H9 (cell line): ENCODE data around the gene MCAT. TPM values are rescaled to one million over a fixed set of nuclear protein-coding genes. Genes with fewer than 3 reads are reported as not detected.

Experiments
- DNase-seq: peaks from one replicate; pipeline ENCODE4 v3.0.0-alpha.2; 2017
- H2AFZ ChIP-seq: one replicate; pipeline ENCODE4 v1.6.1; 2013; ENCODE audit warnings: mild to moderate bottlenecking, low read length, control low read depth, moderate library complexity
- H2AK5ac ChIP-seq: 2 replicates; pipeline ENCODE4 v1.6.1; 2013; ENCODE audit warnings: low read length, control low read depth, mixed read lengths; ENCODE audit not compliant: insufficient read length
- H2BK120ac ChIP-seq: one replicate; pipeline ENCODE4 v1.6.1; 2013; ENCODE audit warnings: low read depth, mild to moderate bottlenecking, low read length, control low read depth, inconsistent platforms; ENCODE audit not compliant: poor library complexity, severe bottlenecking
- H2BK12ac ChIP-seq: 2 replicates; pipeline ENCODE4 v1.6.1; 2013; ENCODE audit warnings: low read length, control low read depth, mixed read lengths, low read depth; ENCODE audit not compliant: insufficient read length
- H2BK15ac ChIP-seq: 2 replicates; pipeline ENCODE4 v1.6.1; 2013; ENCODE audit warnings: low read depth, low read length, control low read depth
- H2BK20ac ChIP-seq: one replicate; pipeline ENCODE4 v1.6.1; 2013; ENCODE audit warnings: low read depth, mild to moderate bottlenecking, low read length, control low read depth, inconsistent platforms; ENCODE audit not compliant: poor library complexity, severe bottlenecking
- H2BK5ac ChIP-seq: 2 replicates; pipeline ENCODE4 v1.6.1; 2013; ENCODE audit warnings: low read length, control low read depth, mixed read lengths; ENCODE audit not compliant: insufficient read length
- H3K14ac ChIP-seq: 2 replicates; pipeline ENCODE4 v1.6.1; 2013; ENCODE audit warnings: low read length, control low read depth; ENCODE audit not compliant: insufficient read depth
- H3K18ac ChIP-seq: 2 replicates; pipeline ENCODE4 v1.6.1; 2013; ENCODE audit warnings: low read depth, mild to moderate bottlenecking, mixed read lengths, low read length, control low read depth; ENCODE audit not compliant: insufficient read length
- H3K23ac ChIP-seq: 2 replicates; pipeline ENCODE4 v1.6.1; 2013; ENCODE audit warnings: low read length, control low read depth, mixed read lengths, low read depth; ENCODE audit not compliant: insufficient read length
- H3K23me2 ChIP-seq: 2 replicates; pipeline ENCODE4 v1.6.1; 2013; ENCODE audit warnings: low read depth, mild to moderate bottlenecking, mixed read lengths, low read length, control low read depth; ENCODE audit not compliant: insufficient read length, poor library complexity, severe bottlenecking
- H3K27ac ChIP-seq: 2 replicates; pipeline ENCODE4 v1.5.1; 2013; ENCODE audit warnings: low read length, control low read depth, mixed read lengths, low read depth; ENCODE audit not compliant: insufficient read length
- H3K27me3 ChIP-seq: 2 replicates; pipeline ENCODE4 v1.6.1; 2013; ENCODE audit warnings: low read length, control low read depth, inconsistent platforms; ENCODE audit not compliant: insufficient read depth
- H3K4ac ChIP-seq: 2 replicates; pipeline ENCODE4 v1.6.1; 2013; ENCODE audit warnings: low read depth, mild to moderate bottlenecking, control low read depth, inconsistent platforms, low read length, moderate library complexity
- H3K4me1 ChIP-seq: 2 replicates; pipeline ENCODE4 v1.6.1; 2013; ENCODE audit warnings: low read length, control low read depth, inconsistent platforms; ENCODE audit not compliant: insufficient read depth
- H3K4me2 ChIP-seq: 2 replicates; pipeline ENCODE4 v1.6.1; 2013; ENCODE audit warnings: low read length, control low read depth, mixed read lengths; ENCODE audit not compliant: insufficient read length, insufficient read depth
- H3K56ac ChIP-seq: 2 replicates; pipeline ENCODE4 v1.6.1; 2013; ENCODE audit warnings: low read depth, mild to moderate bottlenecking, mixed read lengths, low read length, control low read depth; ENCODE audit not compliant: insufficient read length
- H3K79me1 ChIP-seq: 2 replicates; pipeline ENCODE4 v1.6.1; 2013; ENCODE audit warnings: low read depth, mild to moderate bottlenecking, moderate library complexity, low read length, control low read depth, inconsistent platforms; ENCODE audit not compliant: insufficient read depth, poor library complexity, severe bottlenecking
- H3K79me2 ChIP-seq: 2 replicates; pipeline ENCODE4 v1.6.1; 2013; ENCODE audit warnings: low read length, control low read depth, inconsistent platforms; ENCODE audit not compliant: insufficient read depth
- H3K9ac ChIP-seq: 2 replicates; pipeline ENCODE4 v1.6.1; 2013; ENCODE audit warnings: low read length, control low read depth, mixed read lengths; ENCODE audit not compliant: insufficient read length; ENCODE audit errors: extremely low read depth
- H3K9me3 ChIP-seq: one replicate; pipeline ENCODE4 v1.6.1; 2013; ENCODE audit warnings: low read depth, low read length, inconsistent platforms; ENCODE audit not compliant: control insufficient read depth
- H3T11ph ChIP-seq: one replicate; pipeline ENCODE4 v1.6.1; 2013; ENCODE audit warnings: mild to moderate bottlenecking, low read length, control low read depth, inconsistent platforms
- H4K20me1 ChIP-seq: one replicate; pipeline ENCODE4 v1.6.1; 2013; ENCODE audit not compliant: control insufficient read depth, insufficient read length, insufficient read depth
- H4K5ac ChIP-seq: 2 replicates; pipeline ENCODE4 v1.6.1; 2013; ENCODE audit warnings: low read depth, mild to moderate bottlenecking, mixed read lengths, low read length, control low read depth; ENCODE audit not compliant: insufficient read length
- H4K8ac ChIP-seq: replicated peaks from 2 replicates; pipeline ENCODE4 v1.6.1; 2013; ENCODE audit warnings: low read length, control low read depth, mixed read lengths, low read depth; ENCODE audit not compliant: insufficient read length
- H4K91ac ChIP-seq: 2 replicates; pipeline ENCODE4 v1.6.1; 2013; ENCODE audit warnings: low read depth, mild to moderate bottlenecking, moderate library complexity, mixed read lengths, low read length, control low read depth; ENCODE audit not compliant: insufficient read length
- H3K27ac Mint-ChIP-seq, 3 experiments: 2 replicates in 2 of 3; 3 replicates in 1 of 3; pipeline ENCODE4 v1.8.0; 2020 to 2021; ENCODE audit warnings: mixed read lengths in 3 of 3, mild to moderate bottlenecking in 1 of 3, moderate library complexity in 1 of 3
- H3K27me3 Mint-ChIP-seq: 2 replicates; pipeline ENCODE4 v1.8.0; 2021; ENCODE audit warnings: low read depth, mild to moderate bottlenecking, moderate library complexity, mixed read lengths
- H3K36me3 Mint-ChIP-seq, 3 experiments: 2 replicates in 2 of 3; 3 replicates in 1 of 3; pipeline ENCODE4 v1.8.0; 2020 to 2021; ENCODE audit warnings: low read depth in 3 of 3, mixed read lengths in 3 of 3; ENCODE audit not compliant: insufficient read depth in 1 of 3
- H3K4me1 Mint-ChIP-seq, 2 experiments: 2 replicates each; pipeline ENCODE4 v1.8.0; 2020; ENCODE audit warnings: mixed read lengths in 2 of 2
- H3K4me3 Mint-ChIP-seq, 2 experiments: 2 replicates in 1 of 2; 3 replicates in 1 of 2; pipeline ENCODE4 v1.8.0; 2020 to 2021; ENCODE audit warnings: mild to moderate bottlenecking in 2 of 2, mixed read lengths in 2 of 2, moderate library complexity in 1 of 2
- H3K9me3 Mint-ChIP-seq, 2 experiments: 2 replicates in 1 of 2; 3 replicates in 1 of 2; pipeline ENCODE4 v1.8.0; 2020; ENCODE audit warnings: mild to moderate bottlenecking in 2 of 2, mixed read lengths in 2 of 2, moderate library complexity in 1 of 2
- CTCF ChIP-seq: fragments of 200-600 bp; sonication (generic); conservative IDR thresholded peaks from 3 replicates; pipeline ENCODE4 v1.8.0; 2021; ENCODE audit warnings: antibody characterized with exemption, mild to moderate bottlenecking
- WGBS: extraction: QIAGEN DNeasy Blood & Tissue Kit; methylation state at CpG from one replicate; pipeline ENCODE4 v1.1.7; 2013; ENCODE audit warnings: missing lambda C conversion rate, low lambda C conversion rate, mixed read lengths; ENCODE audit not compliant: insufficient read length; ENCODE audit errors: extremely low coverage; 5-methylcytosine and 5-hydroxymethylcytosine counted together
- total RNA-seq: library from RNA; stranded (reverse); gene quantifications from 2 replicates; pipeline ENCODE4 v1.2.1, GENCODE V29; 2021

MCAT gene
- total RNA-seq, 1 experiment from 2014 or later, result 20.3 TPM

- no CpG with 5 or more reads among the region's 4 CpGs for WGBS
These were observed 44.1 kb downstream of the MCAT start for GRCh38 chr22:43099095-43099494.

More at GRCh38 chr22:43099095-43099494, 44.1 kb downstream of the MCAT start:
- Histone ChIP-seq H2BK12ac (no peak overlapping the region), H2BK15ac (no peak overlapping the region), H3K56ac (no peak overlapping the region), H3K23ac (no peak overlapping the region), H3K4ac (no peak overlapping the region), H3K27ac (no peak overlapping the region), H4K8ac (no peak overlapping the region), H3K4me1 (no peaks in the 10 kb centered on the region), H3T11ph (no peak overlapping the region), H4K20me1 (no peaks in the 10 kb centered on the region), H3K79me1 (no peaks in the 10 kb centered on the region), H2AFZ (no peak overlapping the region), H3K23me2 (no peaks in the 10 kb centered on the region), H2AK5ac (no peak overlapping the region), H3K14ac (no peak overlapping the region), H3K4me2 (no peak overlapping the region), H3K27me3 (no peaks in the 10 kb centered on the region), H4K91ac (no peak overlapping the region), H2BK120ac (no peak overlapping the region), H3K9me3 (no peaks in the 10 kb centered on the region), H2BK5ac (no peak overlapping the region), H3K9ac (no peak overlapping the region), H4K5ac (no peak overlapping the region), H2BK20ac (no peak overlapping the region), H3K79me2 (no peaks in the 10 kb centered on the region), H3K18ac (no peak overlapping the region)
- H3K4me1 Mint-ChIP-seq, result peaks cover 7 to 12% of the 10 kb centered on the region in 2 experiments
- peaks cover 5% of the 10 kb centered on the region; the same call in 1 of the 2 replicates for H3K27me3 Mint-ChIP-seq
- no peak overlapping the region for H3K27ac Mint-ChIP-seq
- no peak overlapping the region for H3K4me3 Mint-ChIP-seq
- H3K9me3 Mint-ChIP-seq, result peaks cover 13 to 18% of the 10 kb centered on the region in 2 experiments
- no peak for DNase-seq
- peaks cover 5 to 13% (median 7%) of the 10 kb centered on the region in 3 experiments for H3K36me3 Mint-ChIP-seq
- TF ChIP-seq CTCF, result no peak
